Tibial nerve (tissue), 4 donors: ENCODE results near the gene XKR7. TPM values are rescaled to one million over a fixed set of nuclear protein-coding genes. Genes with fewer than 3 reads are reported as not detected.

ENCODE experiments used
- DNase-seq, 2 donors: peaks; one replicate each; pipeline ENCODE4 v3.0.0-alpha.2; 2019; ENCODE audit warnings: low spot score in 2 of 2
- H3K27ac ChIP-seq, 4 donors: fragments of 200-600 bp; sonication (generic) in 3 of 4; one replicate each; pipeline ENCODE4 v1.5.1; 2017 to 2019; ENCODE audit warnings: mild to moderate bottlenecking in 1 of 4
- H3K27me3 ChIP-seq, 2 donors: fragments of 200-600 bp; sonication (generic) in 1 of 2; one replicate each; pipeline versions ENCODE4 v1.5.1 to v1.6.0; 2017 to 2019
- H3K36me3 ChIP-seq, 3 donors: fragments of 200-600 bp; sonication (generic); one replicate each; pipeline ENCODE4 v1.5.1; 2018 to 2019
- H3K4me1 ChIP-seq, 4 donors: fragments of 200-600 bp; sonication (generic) in 3 of 4; one replicate each; pipeline ENCODE4 v1.5.1; 2017 to 2019
- H3K4me3 ChIP-seq, 4 donors: fragments of 200-600 bp; sonication (generic) in 3 of 4; one replicate each; pipeline ENCODE4 v1.5.1; 2017 to 2019; ENCODE audit warnings: mild to moderate bottlenecking in 1 of 4, moderate library complexity in 1 of 4
- H3K9me3 ChIP-seq, 4 donors: fragments of 200-600 bp; sonication (generic) in 3 of 4; one replicate each; pipeline ENCODE4 v1.5.1; 2017 to 2019
- CTCF ChIP-seq, 5 experiments: fragments of 200-600 bp in 3 of 5; fragments of 450-650 bp in 2 of 5; sonication (generic) in 3 of 5; IDR thresholded peaks; one replicate each; pipeline ENCODE4 v1.5.1; 2016 to 2019; ENCODE audit warnings: antibody characterized with exemption in 5 of 5, mild to moderate bottlenecking in 3 of 5, moderate library complexity in 2 of 5
- EP300 ChIP-seq, 2 donors: sonication (generic); formaldehyde crosslinking; IDR thresholded peaks; one replicate each; pipeline ENCODE4 v1.6.1; 2017; ENCODE audit warnings: antibody characterized with exemption in 2 of 2, mild to moderate bottlenecking in 1 of 2
- POLR2A ChIP-seq, 2 donors: fragments of 450-650 bp; IDR thresholded peaks; one replicate each; pipeline ENCODE4 v1.6.1; 2017; ENCODE audit warnings: antibody characterized with exemption in 2 of 2, mild to moderate bottlenecking in 2 of 2, moderate library complexity in 2 of 2
- WGBS, 2 donors: methylation state at CpG; one replicate each; pipeline ENCODE4 v1.1.5; 2018; 5-methylcytosine and 5-hydroxymethylcytosine counted together
- total RNA-seq, 4 donors: library from RNA; depleted of rRNA; stranded (reverse); fragments of >200 nt; gene quantifications; one replicate each; pipeline ENCODE4 v1.1.0, GENCODE V29; 2016

Gene XKR7
- total RNA-seq, 4 donors from 2014 or later: not detected

GRCh38 chr20:31979713-31980426 is 11.9 kb downstream of the XKR7 start:
- DNase-seq: no peak
- TF ChIP-seq CTCF (IDR thresholded peaks at IDR 0.05) (no peak), EP300 (IDR thresholded peaks at IDR 0.05) (no peak), POLR2A (IDR thresholded peaks at IDR 0.05) (no peak)
- Histone ChIP-seq H3K27me3 (peaks cover 0 to 7% of the 10 kb centered on the region in 2 donors), H3K4me1 (peaks cover 0 to 4% (median 0%) of the 10 kb centered on the region in 4 donors), H3K9me3 (no peaks in the 10 kb centered on the region), H3K27ac (no peak overlapping the region), H3K4me3 (no peak overlapping the region), H3K36me3 (no peaks in the 10 kb centered on the region)
- 52 to 56% methylated on average over 6 of the region's 6 CpGs for WGBS, 2 donors

- no peak for TF ChIP-seq CTCF (IDR thresholded peaks at IDR 0.05)
- TF ChIP-seq EP300 (IDR thresholded peaks at IDR 0.05): no peak
- TF ChIP-seq POLR2A (IDR thresholded peaks at IDR 0.05): no peak
- H3K4me1 ChIP-seq: no peaks in the 10 kb centered on the region
- 74 to 88% methylated on average over 2 of the region's 2 CpGs for WGBS, 2 donors
- no peak overlapping the region for H3K4me3 ChIP-seq
- no peak for DNase-seq
- no peak overlapping the region for H3K27ac ChIP-seq
- no peaks in the 10 kb centered on the region for H3K36me3 ChIP-seq
- H3K9me3 ChIP-seq: no peaks in the 10 kb centered on the region
- H3K27me3 ChIP-seq: peaks cover 0 to 7% of the 10 kb centered on the region in 2 donors
These were observed 13.8 kb downstream of the XKR7 start for GRCh38 chr20:31981784-31982183.

GRCh38 chr20:31984981-31985471 is 17.1 kb downstream of the XKR7 start:
- TF ChIP-seq POLR2A (IDR thresholded peaks at IDR 0.05): no peak
- no peak for TF ChIP-seq CTCF (IDR thresholded peaks at IDR 0.05)
- TF ChIP-seq EP300 (IDR thresholded peaks at IDR 0.05): no peak
- 21 to 28% methylated on average over 6 of the region's 6 CpGs for WGBS, 2 donors

GRCh38 chr20:31987744-31988143 is 19.8 kb downstream of the XKR7 start:
- no peak for DNase-seq
- TF ChIP-seq EP300 (IDR thresholded peaks at IDR 0.05): no peak
- Histone ChIP-seq H3K4me1 (no peaks in the 10 kb centered on the region), H3K36me3 (no peaks in the 10 kb centered on the region), H3K27me3 (no peaks in the 10 kb centered on the region), H3K9me3 (no peaks in the 10 kb centered on the region), H3K27ac (no peak overlapping the region), H3K4me3 (no peak overlapping the region)
- WGBS, 2 donors: 60 to 67% methylated on average over 1 of the region's 1 CpG

More at GRCh38 chr20:31984981-31985471, 17.1 kb downstream of the XKR7 start:
- no peak overlapping the region for H3K4me3 ChIP-seq
- DNase-seq: no peak
- H3K27ac ChIP-seq: no peak overlapping the region
- peaks cover 0 to 7% of the 10 kb centered on the region in 2 donors for H3K27me3 ChIP-seq
- H3K4me1 ChIP-seq: no peaks in the 10 kb centered on the region
- no peaks in the 10 kb centered on the region for H3K9me3 ChIP-seq
- no peaks in the 10 kb centered on the region for H3K36me3 ChIP-seq

GRCh38 chr20:31988430-31989015 is 20.6 kb downstream of the XKR7 start:
- Histone ChIP-seq H3K4me3 (no peak overlapping the region), H3K36me3 (no peaks in the 10 kb centered on the region), H3K9me3 (no peaks in the 10 kb centered on the region), H3K27ac (no peak overlapping the region), H3K4me1 (no peaks in the 10 kb centered on the region), H3K27me3 (peaks cover 0 to 5% of the 10 kb centered on the region in 2 donors)
- WGBS, 2 donors: 80 to 86% methylated on average over 5 of the region's 5 CpGs
- no peak for DNase-seq
- no peak for TF ChIP-seq EP300 (IDR thresholded peaks at IDR 0.05)
- no peak for TF ChIP-seq POLR2A (IDR thresholded peaks at IDR 0.05)
- no peak for TF ChIP-seq CTCF (IDR thresholded peaks at IDR 0.05)
